ENCODE measurements around the gene ZNF141. TPM values are rescaled to one million over a fixed set of nuclear protein-coding genes. Genes with fewer than 3 reads are reported as not detected.
"Not testable (repeated sequence)": the region's sequence is repeated elsewhere in the genome, so short reads cannot be mapped to it uniquely, and the experiment has no call there.

ZNF141 gene
- polyA plus RNA-seq, 3 donors = 2.6 to 2.8 (median 2.8) TPM

DNA sequence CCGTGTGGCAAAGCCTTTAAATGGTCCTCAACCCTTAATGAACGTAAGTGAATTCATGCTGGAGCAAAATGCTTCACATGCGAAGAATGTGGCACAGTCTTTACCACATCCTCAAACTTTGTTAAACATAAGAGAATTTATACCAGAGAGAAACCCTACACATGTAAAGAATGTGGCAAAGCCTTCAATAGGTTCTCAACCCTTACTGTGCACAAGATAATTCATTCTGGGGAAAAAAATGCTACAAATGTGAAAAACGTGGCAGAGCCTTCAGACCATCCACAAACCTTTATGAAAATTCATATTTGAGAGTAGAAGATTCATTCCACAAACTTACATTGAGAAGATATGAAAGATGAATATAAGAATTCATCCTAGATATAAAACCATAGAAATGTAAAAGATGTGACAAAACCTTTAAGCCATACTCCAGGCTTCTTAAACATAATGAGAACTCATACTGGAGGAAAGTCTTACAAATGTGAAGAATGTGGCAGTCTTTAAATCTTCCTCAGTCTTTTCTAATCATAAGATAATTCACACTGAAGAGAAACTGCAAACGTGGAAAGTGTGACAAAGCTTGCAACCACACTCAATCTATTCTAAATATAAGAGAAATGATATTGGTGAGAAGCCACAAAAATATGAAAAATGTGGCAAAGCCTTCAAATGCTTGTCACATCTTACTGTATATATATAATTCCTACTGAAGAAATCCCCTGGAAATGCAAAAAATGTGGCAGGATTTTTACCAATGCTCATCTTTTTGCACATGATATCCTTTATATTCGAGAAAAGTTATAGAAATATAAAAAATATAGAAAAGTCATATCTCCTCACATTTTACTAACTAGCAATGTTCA lies 36.9 kb downstream of the ZNF141 start:
- WGBS, 3 donors = 95 to 97% (median 97%) methylated on average over 6 of the region's 6 CpGs
- H3K27ac ChIP-seq (ENCODE audit: low read depth, low read length) = no peak overlapping the region

DNA sequence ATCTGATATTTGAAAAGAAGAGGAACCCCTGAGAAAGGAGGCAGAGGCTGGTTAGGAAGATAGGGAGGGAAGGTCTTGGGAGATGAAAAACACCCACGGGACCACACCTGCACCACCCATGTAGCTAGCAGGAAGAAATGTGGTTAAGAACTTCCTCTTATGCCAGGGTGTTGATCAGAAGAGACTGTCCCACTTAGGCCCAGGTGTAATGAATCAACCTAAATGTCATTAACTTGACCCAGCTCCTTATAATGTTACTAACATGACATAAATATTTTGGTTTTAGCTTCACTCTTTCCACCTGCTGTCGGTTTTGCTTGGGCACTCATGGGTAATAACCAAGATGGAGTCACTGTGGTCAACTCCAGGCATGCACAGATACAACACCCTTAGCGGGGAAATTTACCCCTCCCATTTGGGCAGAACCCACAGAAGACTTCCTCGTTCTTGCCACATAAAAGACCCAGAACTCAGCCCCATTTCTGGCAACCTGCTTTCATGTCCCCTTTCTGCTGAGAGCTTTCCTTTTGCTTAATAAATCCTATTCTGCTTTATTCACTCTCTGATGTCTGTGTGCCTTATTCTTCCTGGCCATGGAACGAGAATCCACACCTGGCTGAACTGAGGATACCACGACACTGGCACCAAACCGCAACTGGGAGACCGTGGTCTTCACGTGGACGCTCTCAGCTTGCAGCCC lies 46.8 kb downstream of the ZNF141 start:
- H3K27ac ChIP-seq (ENCODE audit: low read depth, low read length) = no peak overlapping the region
- WGBS, 3 donors = 79 to 82% (median 80%) methylated on average over 10 of the region's 10 CpGs

DNA sequence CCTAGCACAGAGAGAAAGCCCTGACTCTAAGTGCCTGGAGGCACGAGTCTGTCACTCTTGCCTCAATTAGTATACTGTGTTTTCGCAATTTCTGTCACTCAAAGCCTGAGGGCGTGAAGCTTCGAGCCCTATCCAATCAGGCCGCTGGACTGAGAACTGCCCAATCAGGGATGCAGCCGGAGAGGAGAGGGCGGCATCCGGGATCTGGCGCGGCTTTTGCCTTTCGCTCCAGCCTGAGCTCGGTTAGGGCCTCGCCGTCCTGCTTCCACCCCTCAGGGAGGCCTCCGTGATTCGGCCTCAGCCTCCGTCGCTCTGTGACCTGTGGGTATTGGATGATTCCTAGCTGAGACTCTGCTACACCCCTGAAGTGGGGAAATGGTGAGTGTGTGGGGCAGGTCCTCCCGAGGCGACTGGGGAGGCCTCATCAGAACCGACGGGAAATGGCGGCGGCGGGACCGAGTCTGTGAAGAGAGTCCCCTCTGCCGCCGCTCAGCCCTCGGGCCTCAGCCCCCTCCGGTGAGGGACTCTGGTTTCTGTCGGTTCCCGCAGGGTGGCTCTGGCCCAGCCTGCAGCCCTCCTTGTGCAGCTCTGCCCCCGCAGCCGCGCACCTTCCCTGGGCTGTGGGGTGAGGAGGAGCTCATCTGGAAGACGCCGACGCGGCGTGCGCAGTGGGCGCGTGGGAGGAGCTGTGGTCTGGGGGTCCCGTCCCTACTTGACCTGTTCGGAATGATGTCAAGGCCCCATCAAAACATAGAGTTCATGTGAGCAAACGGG lies 48.5 kb downstream of the ZNF141 start:
- H3K27ac ChIP-seq (ENCODE audit: low read depth, low read length) = no peak overlapping the region
- 4 to 9% (median 6%) methylated on average over 44 to 46 of the region's 46 CpGs for WGBS, 3 donors

DNA sequence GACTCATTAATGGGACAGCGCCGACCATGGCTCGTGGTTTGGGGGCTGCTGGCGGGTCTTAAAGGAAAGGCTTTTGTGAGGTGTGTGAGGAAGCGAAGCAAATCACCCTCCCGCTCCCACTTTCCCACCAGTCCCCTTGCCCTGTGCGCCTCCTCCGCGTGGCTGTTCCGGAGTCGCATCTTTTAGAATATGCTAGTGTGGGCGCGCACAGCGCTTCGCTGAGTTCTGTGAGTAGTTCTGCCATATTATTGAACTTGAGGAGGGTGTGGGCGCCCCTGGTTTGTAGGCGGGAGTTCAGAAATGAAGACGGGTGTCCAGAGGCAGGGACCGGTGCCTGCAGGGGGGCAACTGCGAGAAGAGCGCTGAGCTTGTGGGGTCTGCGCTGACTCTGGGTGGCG lies 49.1 kb downstream of the ZNF141 start:
- no peak overlapping the region for H3K27ac ChIP-seq (ENCODE audit: low read depth, low read length)
- WGBS, 3 donors = 12 to 19% (median 15%) methylated on average over 23 of the region's 23 CpGs

DNA sequence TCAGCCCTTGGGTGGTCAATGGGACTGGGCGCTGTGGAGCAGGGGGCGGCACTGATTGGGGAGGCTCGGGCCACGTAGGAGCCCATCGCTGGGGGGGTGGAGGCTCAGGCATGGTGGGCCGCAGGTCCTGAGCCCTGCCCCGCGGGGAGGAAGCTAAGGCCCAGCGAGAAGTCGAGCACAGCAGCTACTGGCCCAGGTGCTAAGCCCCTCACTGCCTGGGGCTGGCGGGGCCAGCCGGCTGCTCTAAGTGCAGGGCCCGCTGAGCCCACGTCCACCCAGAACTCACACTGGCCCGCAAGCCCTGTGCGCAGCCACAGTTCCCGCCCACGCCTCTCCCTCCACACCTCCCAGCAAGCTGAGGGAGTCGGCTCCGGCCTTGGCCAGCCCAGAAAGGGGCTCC lies 66.4 kb downstream of the ZNF141 start:
- no peak overlapping the region for H3K27ac ChIP-seq (ENCODE audit: low read depth, low read length)
- WGBS, 3 donors = 94 to 97% (median 95%) methylated on average over 19 to 20 of the region's 20 CpGs

DNA sequence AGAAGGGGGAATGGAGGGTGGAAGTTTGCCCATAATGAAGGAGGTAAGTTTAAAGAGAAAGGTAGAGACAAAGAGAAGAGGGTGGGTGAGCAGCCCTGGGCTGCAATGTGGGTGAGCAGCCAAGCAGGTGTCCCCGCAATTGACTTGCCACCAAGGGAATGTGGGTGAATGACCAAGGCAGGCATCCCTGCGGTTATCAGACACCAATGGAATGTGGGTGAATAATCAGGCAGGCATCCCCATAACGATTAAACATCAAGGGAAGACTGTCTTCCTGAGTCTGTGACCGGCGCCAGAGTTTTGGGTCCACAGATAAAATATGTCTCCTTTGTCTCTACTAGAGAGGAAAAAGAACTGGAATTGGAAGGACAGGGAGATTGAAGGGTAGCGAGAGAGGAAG lies 70.7 kb downstream of the ZNF141 start:
- not testable (repeated sequence) for H3K27ac ChIP-seq (ENCODE audit: low read depth, low read length)
- WGBS, 3 donors = 88 to 96% (median 95%) methylated on average over 6 of the region's 6 CpGs

DNA sequence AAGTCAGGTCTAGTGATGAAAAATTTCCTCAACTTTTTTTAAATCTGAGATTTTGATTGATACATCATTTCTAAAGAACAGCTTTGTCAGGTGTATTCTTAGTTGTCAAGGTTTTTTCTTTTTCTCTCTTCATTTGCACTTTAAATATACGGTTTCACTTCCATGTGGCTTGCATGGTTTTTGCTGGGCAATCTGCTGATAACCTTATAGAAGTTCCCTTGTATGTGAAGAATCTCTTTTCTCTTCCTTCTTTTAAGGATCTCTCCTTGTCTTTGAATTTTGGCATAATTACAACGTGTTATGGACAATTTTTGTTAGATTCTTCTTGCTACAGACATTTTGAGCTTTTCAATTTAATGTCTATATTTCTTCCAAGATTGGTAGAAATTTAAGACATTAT lies 85.0 kb downstream of the ZNF141 start:
- WGBS, 3 donors = 90 to 92% (median 92%) methylated on average over 2 of the region's 2 CpGs

More for the DNA sequence above, 85.0 kb downstream of the ZNF141 start:
- no peak overlapping the region for H3K27ac ChIP-seq (ENCODE audit: low read depth, low read length)

Other genes with a start within 250 kb of the ZNF141 start
- 1 to 10 TPM in 2 of 3 donors, under 1 TPM in 1; 0.72 to 2.5 (median 1.3) TPM for gene ZNF718, start 213.3 kb upstream of the ZNF141 start, polyA plus RNA-seq
- under 1 TPM in 2 of 3 donors, not detected in 1; 0.03 to 0.06 TPM for gene ZNF732, start 32.3 kb upstream of the ZNF141 start, polyA plus RNA-seq
- gene ZNF721, start 161.3 kb downstream of the ZNF141 start, polyA plus RNA-seq = 10 to 100 TPM in 1 of 3 donors, 1 to 10 TPM in 2; 7.1 to 10.4 (median 9.5) TPM
- 10 to 100 TPM; 18.9 to 29.9 (median 28.6) TPM for gene PIGG, start 161.4 kb downstream of the ZNF141 start, polyA plus RNA-seq
- gene TMEM271, start 238.5 kb downstream of the ZNF141 start, polyA plus RNA-seq = under 1 TPM in 1 of 3 donors, not detected in 2; 0.02 TPM

All from adipose tissue (tissue), 3 donors.